Superior temporal gyrus (tissue), 1 donor: Measurements from ENCODE around the gene FCN3.
A peak's percentile ranks its signal among the peaks of the same experiment; 100 is the strongest.

Experiments used
- DNase-seq: peaks from one replicate; pipeline ENCODE4 v3.0.0-alpha.2; 2016; ENCODE audit errors: extremely low spot score

FCN3 gene

GRCh38 chr1:27358038-27358927 is 16.3 kb downstream of the FCN3 start:
- DNase-seq = no peak

- peak; percentile 45 for DNase-seq
Measured at GRCh38 chr1:27357281-27358037, 17.2 kb downstream of the FCN3 start.

GRCh38 chr1:27356619-27357280 is 17.9 kb downstream of the FCN3 start:
- DNase-seq = no peak

- DNase-seq = no peak
Measured at GRCh38 chr1:27356277-27356618, 18.4 kb downstream of the FCN3 start.

GRCh38 chr1:27355683-27356082 is 18.9 kb downstream of the FCN3 start:
- no peak for DNase-seq

- DNase-seq = no peak
Measured at GRCh38 chr1:27353629-27354028, 21.0 kb downstream of the FCN3 start.

- DNase-seq = no peak
Measured at GRCh38 chr1:27353166-27353565, 21.5 kb downstream of the FCN3 start.

- DNase-seq = no peak
Measured at GRCh38 chr1:27351541-27352107, 23.0 kb downstream of the FCN3 start.

GRCh38 chr1:27350663-27351540 is 23.7 kb downstream of the FCN3 start:
- DNase-seq = no peak

- DNase-seq = no peak
Measured at GRCh38 chr1:27349784-27350662, 24.6 kb downstream of the FCN3 start.

GRCh38 chr1:27348861-27349783 is 25.5 kb downstream of the FCN3 start:
- DNase-seq = no peak

GRCh38 chr1:27346991-27347624 is 27.5 kb downstream of the FCN3 start:
- no peak for DNase-seq

- DNase-seq = no peak
Measured at GRCh38 chr1:27346357-27346756, 28.3 kb downstream of the FCN3 start.

- DNase-seq = no peak
Measured at GRCh38 chr1:27345272-27345671, 29.4 kb downstream of the FCN3 start.

- no peak for DNase-seq
Measured at GRCh38 chr1:27343639-27344025, 31.0 kb downstream of the FCN3 start.

- no peak for DNase-seq
Measured at GRCh38 chr1:27342778-27343638, 31.6 kb downstream of the FCN3 start.

GRCh38 chr1:27342391-27342777 is 32.2 kb downstream of the FCN3 start:
- DNase-seq = no peak
